Esophagus squamous epithelium (tissue), 4 donors: ENCODE data around the gene KRTAP2-3.

Experiments used
- POLR2A ChIP-seq, 4 donors: fragments of 450-650 bp; IDR thresholded peaks; one replicate each; pipeline ENCODE4 v1.6.1; 2017; ENCODE audit warnings: antibody characterized with exemption in 4 of 4, mild to moderate bottlenecking in 4 of 4, moderate library complexity in 3 of 4
- TF ChIP-seq, protein P1 (sequence below), 6 experiments: fragments of 450-650 bp in 4 of 6; fragments of 200-600 bp in 2 of 6; sonication (generic) in 2 of 6; IDR thresholded peaks; one replicate each; pipeline ENCODE4 v1.5.1; 2016 to 2019; ENCODE audit warnings: antibody characterized with exemption in 6 of 6, mild to moderate bottlenecking in 4 of 6, moderate library complexity in 4 of 6

- TF ChIP-seq POLR2A (IDR thresholded peaks at IDR 0.05): no peak
- TF ChIP-seq, protein P1, sequence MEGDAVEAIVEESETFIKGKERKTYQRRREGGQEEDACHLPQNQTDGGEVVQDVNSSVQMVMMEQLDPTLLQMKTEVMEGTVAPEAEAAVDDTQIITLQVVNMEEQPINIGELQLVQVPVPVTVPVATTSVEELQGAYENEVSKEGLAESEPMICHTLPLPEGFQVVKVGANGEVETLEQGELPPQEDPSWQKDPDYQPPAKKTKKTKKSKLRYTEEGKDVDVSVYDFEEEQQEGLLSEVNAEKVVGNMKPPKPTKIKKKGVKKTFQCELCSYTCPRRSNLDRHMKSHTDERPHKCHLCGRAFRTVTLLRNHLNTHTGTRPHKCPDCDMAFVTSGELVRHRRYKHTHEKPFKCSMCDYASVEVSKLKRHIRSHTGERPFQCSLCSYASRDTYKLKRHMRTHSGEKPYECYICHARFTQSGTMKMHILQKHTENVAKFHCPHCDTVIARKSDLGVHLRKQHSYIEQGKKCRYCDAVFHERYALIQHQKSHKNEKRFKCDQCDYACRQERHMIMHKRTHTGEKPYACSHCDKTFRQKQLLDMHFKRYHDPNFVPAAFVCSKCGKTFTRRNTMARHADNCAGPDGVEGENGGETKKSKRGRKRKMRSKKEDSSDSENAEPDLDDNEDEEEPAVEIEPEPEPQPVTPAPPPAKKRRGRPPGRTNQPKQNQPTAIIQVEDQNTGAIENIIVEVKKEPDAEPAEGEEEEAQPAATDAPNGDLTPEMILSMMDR (IDR thresholded peaks at IDR 0.05): no peak
These were observed 1.2 kb downstream of the KRTAP2-3 start for GRCh38 chr17:41058741-41059140.
